Islet of Langerhans (tissue), 1 donor: ENCODE results near the gene TMEM141.

Experiments
- FAIRE-seq: peaks from one replicate; lab custom pipeline; 2011; peaks lifted over from hg19 to GRCh38; lab: Jason Lieb, UNC

The TMEM141 gene

GRCh38 chr9:136790640-136791515, at the start of gene TMEM141:
TSS of gene TMEM141 (plus strand) at chr9:136791344. CDS start at chr9:136791371, 27 bp downstream.
- FAIRE-seq, result no peak

- FAIRE-seq, result no peak
Measured at GRCh38 chr9:136741883-136742571, 49.1 kb upstream of the TMEM141 start.

GRCh38 chr9:136742591-136743391, 48.4 kb upstream of the TMEM141 start, which contains the start of gene LCN10:
TSS of gene LCN10 (minus strand) at chr9:136742940. CDS start at chr9:136742903, 37 bp downstream.
- no peak for FAIRE-seq

DNA sequence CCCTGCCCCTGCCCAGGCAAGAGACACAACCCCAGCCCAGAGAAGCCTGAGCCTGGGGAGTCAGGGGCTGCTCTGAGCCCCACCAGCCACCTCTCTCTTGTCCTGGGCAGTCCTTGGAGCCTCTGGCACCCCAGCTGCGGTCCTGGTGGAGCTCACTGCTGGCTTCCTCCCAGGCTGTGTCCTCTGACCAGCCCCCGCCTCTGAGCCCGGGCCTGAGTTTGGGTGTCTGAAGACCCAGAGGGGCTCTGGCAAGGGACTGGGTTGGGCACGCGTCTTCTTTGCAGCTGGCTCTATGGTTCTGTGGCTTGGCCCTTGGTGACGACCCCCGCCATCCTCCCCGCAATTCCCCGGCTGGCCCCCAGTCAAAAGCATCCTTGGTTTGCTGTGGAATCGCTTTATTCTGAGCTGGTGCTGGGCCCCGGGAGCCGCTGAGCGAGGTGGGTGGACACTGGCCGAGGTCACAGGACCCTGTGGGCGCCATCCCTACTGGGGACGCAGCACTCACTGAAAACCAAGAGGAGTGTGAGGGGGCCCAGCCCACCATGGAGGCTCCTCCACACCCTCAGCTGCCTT, 47.4 kb upstream of the TMEM141 start:
- FAIRE-seq, result no peak

GRCh38 chr9:136744773-136745172, 46.4 kb upstream of the TMEM141 start:
- FAIRE-seq, result no peak

DNA sequence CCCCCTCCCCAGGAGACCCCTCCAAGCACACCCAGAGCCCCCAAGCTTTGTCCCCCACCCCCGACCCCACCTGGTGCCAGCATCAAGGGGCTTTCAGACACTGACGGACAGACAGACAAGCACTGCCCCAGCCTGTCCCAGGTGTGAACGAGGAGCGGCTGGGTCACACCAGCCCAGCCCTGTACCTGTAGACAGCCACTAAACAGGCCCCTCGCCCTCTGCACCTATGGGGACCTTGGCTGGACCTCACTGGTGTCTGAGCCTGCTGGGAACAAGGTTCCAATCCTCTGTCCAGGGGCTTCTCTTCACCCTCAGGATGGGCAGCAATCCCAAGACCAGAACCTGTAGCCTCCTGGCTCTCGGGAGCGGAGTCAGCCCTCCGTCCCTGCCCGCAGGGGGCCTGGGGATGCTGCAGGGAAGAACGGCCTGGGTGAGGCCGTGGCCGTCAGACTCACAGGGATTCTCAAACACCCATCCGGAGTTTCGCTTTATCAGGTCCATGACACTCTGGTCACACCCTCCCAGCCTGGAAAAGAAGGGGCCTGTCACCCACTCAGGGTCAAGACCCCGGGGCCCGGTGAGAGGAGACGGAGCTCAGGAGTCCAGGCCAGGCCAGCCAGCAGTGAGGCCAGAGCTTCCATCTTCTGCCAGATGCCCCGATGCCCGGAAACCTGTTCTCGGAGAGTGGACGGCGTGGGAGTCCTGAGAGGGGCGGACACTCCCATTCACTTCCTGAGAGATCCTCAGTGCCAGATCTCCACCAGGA, 45.6 kb upstream of the TMEM141 start:
- FAIRE-seq, result no peak

- FAIRE-seq, result no peak
Measured at GRCh38 chr9:136746155-136746490, 45.0 kb upstream of the TMEM141 start.

GRCh38 chr9:136746621-136747020, 44.5 kb upstream of the TMEM141 start:
- no peak for FAIRE-seq

DNA sequence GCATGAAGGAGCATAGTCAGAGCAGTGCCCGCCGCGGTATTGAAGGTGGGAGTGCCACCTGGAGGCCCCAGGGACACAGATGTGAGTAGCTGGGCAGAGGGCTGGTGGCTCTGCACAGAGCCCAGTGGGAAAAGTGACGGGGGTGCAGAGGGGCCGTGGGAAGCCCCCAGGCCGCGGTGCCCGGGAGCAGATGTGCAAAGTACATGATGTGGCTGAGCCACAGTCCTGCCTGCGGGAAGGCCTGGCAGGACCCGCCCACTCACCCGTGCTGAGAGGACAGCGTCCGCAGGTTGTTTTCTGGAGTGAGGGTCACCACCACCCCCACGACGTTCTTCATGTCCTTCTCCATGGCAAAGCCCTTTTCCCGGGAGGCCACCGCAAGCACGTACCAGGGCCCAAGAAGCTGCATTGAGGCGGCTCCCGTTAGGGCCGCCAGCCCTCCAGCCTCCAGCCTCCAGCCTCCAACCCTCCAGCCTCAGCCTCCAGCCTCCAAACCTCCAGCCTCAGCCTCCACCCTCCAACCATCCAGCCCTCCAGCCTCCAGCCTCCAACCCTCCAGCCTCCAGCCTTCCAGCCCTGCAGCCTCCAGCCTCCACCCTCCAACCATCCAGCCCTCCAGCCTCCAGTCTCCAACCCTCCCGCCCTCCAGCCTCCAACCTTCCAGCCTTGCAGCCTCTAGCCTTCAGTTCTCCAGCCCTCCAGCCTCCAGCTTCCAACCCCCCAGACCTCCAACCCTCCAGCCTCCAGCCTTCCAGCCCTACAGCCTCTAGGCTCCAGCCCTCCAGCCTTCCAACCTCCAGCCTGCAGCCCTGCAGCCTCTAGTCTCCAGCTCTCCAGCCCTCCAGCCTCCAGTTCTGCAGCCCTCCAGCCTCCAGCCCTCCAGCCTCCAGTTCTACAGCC, 43.7 kb upstream of the TMEM141 start:
- no peak for FAIRE-seq

DNA sequence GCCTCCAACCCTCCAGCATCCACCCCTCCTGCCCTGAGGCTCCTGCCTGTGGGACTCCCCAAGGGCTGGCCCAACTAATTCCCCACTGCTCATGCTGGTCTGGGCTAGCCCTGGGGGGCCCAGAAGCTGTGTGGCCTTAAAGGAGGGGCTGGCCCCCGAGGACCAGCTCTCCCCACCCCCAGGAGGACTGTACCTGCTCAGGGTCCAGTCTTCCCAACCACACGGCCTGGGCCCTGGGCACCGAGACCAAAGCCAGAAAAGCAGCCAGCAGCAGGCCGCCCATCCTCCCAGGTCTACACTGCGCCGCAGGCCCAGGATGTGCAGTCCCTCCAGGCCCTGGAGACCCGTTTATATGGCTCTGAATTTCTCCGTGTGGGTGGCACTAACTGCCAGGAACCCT, 42.9 kb upstream of the TMEM141 start, which contains the start of gene LCN6:
Gene LCN6, minus strand, starts transcription at position 325 of the 400 bp plus-strand sequence. Its CDS starts 42 bp downstream, at position 283.
- FAIRE-seq, result no peak

DNA sequence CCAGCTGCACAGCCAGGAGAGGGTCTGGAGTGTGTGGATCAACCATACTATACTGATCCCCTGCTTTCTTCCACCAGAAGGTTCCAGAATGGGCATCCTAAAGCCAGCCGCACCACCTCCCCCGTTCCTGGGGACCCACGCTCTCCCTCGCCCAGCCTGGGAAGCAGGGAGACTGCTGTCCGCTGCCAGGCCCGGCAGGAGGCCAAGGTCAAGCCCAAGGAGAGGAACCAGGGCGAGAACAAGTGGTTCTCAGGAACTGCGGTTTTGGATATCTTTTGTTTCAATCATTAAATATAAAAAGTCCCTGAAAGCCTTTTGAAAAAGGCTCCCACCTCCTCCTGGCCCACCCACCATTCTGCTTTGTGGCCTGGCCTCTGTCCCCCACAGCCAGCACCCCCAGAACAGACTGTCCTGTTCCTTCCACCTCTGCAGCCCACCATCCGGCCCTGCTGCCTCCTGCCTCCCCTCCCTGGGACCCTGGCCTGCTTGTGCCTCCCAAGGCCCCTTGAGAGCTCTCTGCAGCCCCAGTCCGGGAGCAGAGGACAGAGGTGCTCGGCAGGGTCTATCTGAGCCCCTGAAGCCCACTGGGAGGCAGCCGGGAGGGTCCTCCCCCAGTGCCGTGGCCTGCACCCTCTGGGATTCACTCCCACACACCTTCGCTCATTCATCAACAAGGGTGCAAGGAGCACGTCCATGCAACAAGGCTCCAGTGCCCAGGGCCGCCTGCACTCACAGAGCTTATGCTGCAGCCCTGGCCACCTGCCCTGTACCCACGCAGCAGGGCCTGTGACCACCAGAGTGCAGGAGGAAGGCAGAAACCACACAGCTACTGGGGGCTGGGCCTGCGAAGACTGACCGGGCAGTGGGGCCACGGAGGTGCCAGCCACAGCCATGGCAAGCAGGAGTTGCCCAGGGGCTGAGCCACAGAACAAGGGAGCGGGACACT, 42.2 kb upstream of the TMEM141 start:
- no peak for FAIRE-seq

GRCh38 chr9:136750526-136750925, 40.6 kb upstream of the TMEM141 start:
- no peak for FAIRE-seq

DNA sequence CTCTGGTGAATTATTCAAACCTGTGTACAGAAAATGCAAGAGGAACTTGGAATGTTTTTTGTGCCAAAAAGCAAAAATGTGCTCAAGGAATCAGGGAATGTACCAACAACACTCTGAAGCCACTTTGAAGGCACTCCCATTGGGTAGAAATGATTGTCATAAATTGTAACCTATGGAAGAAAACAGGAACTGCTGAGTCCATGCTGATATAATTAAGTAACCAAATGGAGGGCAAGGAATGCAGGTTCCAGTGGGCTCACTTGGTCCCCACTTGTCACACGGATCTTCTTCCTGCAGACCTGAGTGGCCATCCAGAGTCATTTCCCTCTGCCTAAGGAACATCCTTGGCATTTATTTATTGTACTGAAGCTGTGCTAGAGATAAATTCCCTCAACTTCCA, 39.9 kb upstream of the TMEM141 start:
- FAIRE-seq, result no peak

GRCh38 chr9:136751814-136752213, 39.3 kb upstream of the TMEM141 start:
- FAIRE-seq, result no peak

DNA sequence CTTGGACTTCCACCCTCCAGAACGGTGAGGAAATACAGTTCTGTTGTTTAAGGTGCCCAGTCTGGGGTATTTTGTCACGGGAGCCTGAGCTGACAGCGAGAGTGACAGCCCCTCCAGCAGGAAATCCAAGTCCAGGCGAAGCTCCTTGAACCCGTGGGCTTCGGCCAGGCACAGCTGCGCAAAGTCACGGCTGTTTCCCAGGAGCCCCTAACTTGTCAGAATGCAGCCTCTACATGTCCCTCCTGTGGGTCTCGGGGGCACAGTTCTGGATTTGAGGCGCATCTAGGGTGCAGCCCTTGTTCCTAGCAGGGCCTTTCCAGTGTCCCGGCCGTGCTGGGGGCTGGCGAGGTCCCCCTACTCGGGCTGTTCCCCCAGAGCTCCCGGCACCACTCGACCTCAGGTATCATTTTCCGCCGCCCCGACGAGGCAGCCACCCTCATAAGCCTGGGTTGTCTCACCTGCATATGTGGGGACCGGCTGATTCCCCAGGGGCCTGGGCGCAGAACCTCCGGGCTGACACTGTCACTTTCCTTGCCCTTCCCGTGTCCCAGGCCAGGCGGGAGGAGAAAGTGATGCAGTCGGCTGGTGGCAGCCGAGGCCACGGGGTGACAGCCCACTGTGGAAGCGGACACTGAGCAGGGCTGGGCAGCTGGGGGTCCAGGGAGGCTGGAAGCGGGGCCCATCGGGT, 37.6 kb upstream of the TMEM141 start:
- FAIRE-seq, result no peak

- no peak for FAIRE-seq
Measured at GRCh38 chr9:136754059-136754572, 37.0 kb upstream of the TMEM141 start.

DNA sequence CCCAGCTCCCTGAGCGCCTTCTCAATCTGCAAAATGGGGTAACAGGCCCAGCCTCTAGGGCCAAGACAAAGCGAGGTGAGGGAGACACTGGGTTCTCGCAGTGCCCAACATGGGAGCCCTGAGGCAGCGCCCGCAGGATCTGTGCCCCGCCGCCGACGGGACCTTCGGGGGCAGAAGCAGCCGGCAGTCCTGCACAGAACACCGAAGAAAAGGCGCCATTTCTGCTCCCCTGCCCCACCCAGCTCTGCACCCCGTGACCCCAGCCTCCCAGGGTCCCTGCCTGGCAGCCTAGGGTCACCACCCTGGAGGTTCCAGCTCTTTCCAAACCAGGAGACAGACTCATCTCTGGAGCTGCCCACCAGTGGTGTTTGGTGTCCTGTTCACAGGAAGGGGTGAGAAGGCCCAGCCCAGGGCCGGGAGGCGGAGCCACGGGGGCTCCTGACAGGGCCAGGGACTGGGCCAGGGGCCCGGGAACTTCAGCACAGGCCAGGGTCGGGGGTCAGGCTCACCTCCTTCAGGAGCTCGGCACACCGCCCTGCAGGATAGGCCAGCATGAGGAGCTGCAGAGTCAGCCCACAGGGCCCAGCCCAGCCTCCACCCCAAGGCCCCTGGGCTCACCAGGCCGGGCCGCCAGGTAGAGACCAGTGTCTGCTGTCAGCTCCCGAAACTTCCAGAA, 36.4 kb upstream of the TMEM141 start:
- FAIRE-seq, result no peak
